ENCODE data around the gene SSRP1.

The SSRP1 gene

GRCh38 chr11:57353036-57353435 is 17.3 kb upstream of the SSRP1 start:
- H3K4me3 ChIP-seq (ENCODE audit: low read depth, low read length), result no peak overlapping the region
- TF ChIP-seq, protein P1, sequence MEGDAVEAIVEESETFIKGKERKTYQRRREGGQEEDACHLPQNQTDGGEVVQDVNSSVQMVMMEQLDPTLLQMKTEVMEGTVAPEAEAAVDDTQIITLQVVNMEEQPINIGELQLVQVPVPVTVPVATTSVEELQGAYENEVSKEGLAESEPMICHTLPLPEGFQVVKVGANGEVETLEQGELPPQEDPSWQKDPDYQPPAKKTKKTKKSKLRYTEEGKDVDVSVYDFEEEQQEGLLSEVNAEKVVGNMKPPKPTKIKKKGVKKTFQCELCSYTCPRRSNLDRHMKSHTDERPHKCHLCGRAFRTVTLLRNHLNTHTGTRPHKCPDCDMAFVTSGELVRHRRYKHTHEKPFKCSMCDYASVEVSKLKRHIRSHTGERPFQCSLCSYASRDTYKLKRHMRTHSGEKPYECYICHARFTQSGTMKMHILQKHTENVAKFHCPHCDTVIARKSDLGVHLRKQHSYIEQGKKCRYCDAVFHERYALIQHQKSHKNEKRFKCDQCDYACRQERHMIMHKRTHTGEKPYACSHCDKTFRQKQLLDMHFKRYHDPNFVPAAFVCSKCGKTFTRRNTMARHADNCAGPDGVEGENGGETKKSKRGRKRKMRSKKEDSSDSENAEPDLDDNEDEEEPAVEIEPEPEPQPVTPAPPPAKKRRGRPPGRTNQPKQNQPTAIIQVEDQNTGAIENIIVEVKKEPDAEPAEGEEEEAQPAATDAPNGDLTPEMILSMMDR (IDR thresholded peaks at IDR 0.05; ENCODE audit: low read depth, low read length), result no peak
- TF ChIP-seq MYC (IDR thresholded peaks at IDR 0.05; ENCODE audit: low read depth, low read length), result no peak
- no peak for TF ChIP-seq POLR2A (IDR thresholded peaks at IDR 0.05; ENCODE audit: extremely low read depth, insufficient read length)
- no peak for TF ChIP-seq MAX (IDR thresholded peaks at IDR 0.05; ENCODE audit: low read depth, low read length)
- no peak for DNase-seq (ENCODE audit: low read depth)

DNA sequence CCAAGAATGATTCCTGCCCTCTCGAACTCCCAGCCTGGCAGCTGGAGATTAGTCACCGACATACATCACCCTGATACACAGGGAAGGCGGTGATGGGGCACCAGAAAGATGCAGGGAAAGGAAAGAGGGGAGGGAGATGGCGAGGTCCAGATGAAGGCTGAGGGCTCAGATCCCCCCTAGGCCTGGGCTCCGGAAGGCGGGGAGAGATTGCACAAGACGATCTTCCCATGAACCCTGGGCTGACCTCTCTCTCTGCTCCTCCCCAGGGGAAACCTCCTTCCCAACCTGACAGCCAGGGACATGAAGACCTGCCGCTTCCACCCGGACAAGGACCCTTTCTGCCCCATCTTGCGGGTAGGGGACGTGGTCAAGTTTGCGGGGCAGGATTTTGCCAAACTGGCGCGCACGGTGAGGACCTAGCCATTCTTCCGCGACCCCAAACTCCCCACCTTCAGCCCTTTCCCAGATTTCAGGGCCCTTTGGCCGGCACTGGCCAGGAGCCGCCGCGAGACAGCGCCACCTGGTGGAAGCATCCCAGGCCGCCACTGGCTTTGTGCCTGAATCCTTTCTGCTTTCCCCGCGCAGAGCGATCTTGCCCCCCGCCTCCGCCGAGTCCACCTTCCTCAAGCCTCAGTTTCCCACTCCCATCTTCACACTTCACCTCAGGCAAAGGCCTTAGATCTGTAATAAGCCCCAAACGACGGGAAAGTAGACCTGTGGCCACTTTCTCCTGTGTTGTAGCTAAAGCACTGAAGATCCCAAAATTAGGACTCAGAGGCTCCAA is 14.0 kb upstream of the SSRP1 start:
- peak; percentile 63 for DNase-seq (ENCODE audit: low read depth)
- TF ChIP-seq MYC (IDR thresholded peaks at IDR 0.05; ENCODE audit: low read depth, low read length), result no peak
- TF ChIP-seq, protein P1 (IDR thresholded peaks at IDR 0.05; ENCODE audit: low read depth, low read length), result peak; percentile 80
- no peak for TF ChIP-seq MAX (IDR thresholded peaks at IDR 0.05; ENCODE audit: low read depth, low read length)
- H3K4me3 ChIP-seq (ENCODE audit: low read depth, low read length), result no peak overlapping the region

- DNase-seq (ENCODE audit: low read depth), result no peak
- no peak overlapping the region for H3K4me3 ChIP-seq (ENCODE audit: low read depth, low read length)
- no peak for TF ChIP-seq POLR2A (IDR thresholded peaks at IDR 0.05; ENCODE audit: extremely low read depth, insufficient read length)
- no peak for TF ChIP-seq MAX (IDR thresholded peaks at IDR 0.05; ENCODE audit: low read depth, low read length)
- no peak for TF ChIP-seq MYC (IDR thresholded peaks at IDR 0.05; ENCODE audit: low read depth, low read length)
- TF ChIP-seq, protein P1 (IDR thresholded peaks at IDR 0.05; ENCODE audit: low read depth, low read length), result no peak
Observed at GRCh38 chr11:57348636-57349313, 13.1 kb upstream of the SSRP1 start.

- TF ChIP-seq MAX (IDR thresholded peaks at IDR 0.05; ENCODE audit: low read depth, low read length) (no peak), POLR2A (IDR thresholded peaks at IDR 0.05; ENCODE audit: extremely low read depth, insufficient read length) (no peak), MYC (IDR thresholded peaks at IDR 0.05; ENCODE audit: low read depth, low read length) (no peak)
- TF ChIP-seq, protein P1 (IDR thresholded peaks at IDR 0.05; ENCODE audit: low read depth, low read length), result no peak
- no peak for DNase-seq (ENCODE audit: low read depth)
- no peak overlapping the region for H3K4me3 ChIP-seq (ENCODE audit: low read depth, low read length)
Observed at GRCh38 chr11:57348052-57348451, 12.4 kb upstream of the SSRP1 start.

GRCh38 chr11:57347336-57347735 is 11.6 kb upstream of the SSRP1 start:
- no peak overlapping the region for H3K4me3 ChIP-seq (ENCODE audit: low read depth, low read length)
- TF ChIP-seq, protein P1 (IDR thresholded peaks at IDR 0.05; ENCODE audit: low read depth, low read length), result no peak
- no peak for TF ChIP-seq POLR2A (IDR thresholded peaks at IDR 0.05; ENCODE audit: extremely low read depth, insufficient read length)
- TF ChIP-seq MYC (IDR thresholded peaks at IDR 0.05; ENCODE audit: low read depth, low read length), result no peak
- no peak for TF ChIP-seq MAX (IDR thresholded peaks at IDR 0.05; ENCODE audit: low read depth, low read length)
- DNase-seq (ENCODE audit: low read depth), result no peak

Data from NB4 (cell line).